Keratinocyte (primary cell): ENCODE measurements around the gene MYO9A. TPM values are rescaled to one million over a fixed set of nuclear protein-coding genes. Genes with fewer than 3 reads are reported as not detected.

Experiments used
- DNase-seq: peaks from one replicate; pipeline ENCODE4 v3.0.0-alpha.2; 2011; ENCODE audit warnings: low read depth, missing footprints, low spot score
- FAIRE-seq: peaks from 2 replicates; lab custom pipeline; 2011; peaks lifted over from hg19 to GRCh38; lab: Jason Lieb, UNC
- H2AFZ ChIP-seq: 2 replicates; pipeline ENCODE4 v1.6.0; 2012; ENCODE audit warnings: low read length, control low read depth, inconsistent platforms; ENCODE audit not compliant: control insufficient read depth
- H3K27ac ChIP-seq: 2 replicates; pipeline ENCODE4 v1.5.1; 2011; ENCODE audit warnings: low read length; ENCODE audit not compliant: control insufficient read depth, insufficient read depth
- H3K27me3 ChIP-seq: 3 replicates; pipeline ENCODE4 v1.6.0; 2011; ENCODE audit warnings: low read length; ENCODE audit not compliant: control insufficient read depth, insufficient read depth; ENCODE audit errors: extremely low read depth
- H3K36me3 ChIP-seq, 2 experiments: 2 replicates in 1 of 2; 3 replicates in 1 of 2; pipeline ENCODE4 v1.5.1; 2011; ENCODE audit warnings: low read length in 2 of 2, mild to moderate bottlenecking in 1 of 2; ENCODE audit not compliant: control insufficient read depth in 2 of 2, insufficient read depth in 2 of 2; ENCODE audit errors: extremely low read depth in 1 of 2
- H3K4me1 ChIP-seq: 3 replicates; pipeline ENCODE4 v1.5.1; 2011; ENCODE audit warnings: low read length; ENCODE audit not compliant: control insufficient read depth, insufficient read depth; ENCODE audit errors: extremely low read depth
- H3K4me2 ChIP-seq: 3 replicates; pipeline ENCODE4 v1.6.0; 2011; ENCODE audit warnings: low read depth, low read length; ENCODE audit not compliant: control insufficient read depth, insufficient read depth; ENCODE audit errors: extremely low read depth
- H3K4me3 ChIP-seq, 3 experiments: fragments of 200-600 bp in 1 of 3; sonication (generic) in 1 of 3; 2 replicates in 2 of 3; 3 replicates in 1 of 3; pipeline ENCODE4 v1.5.1; 2011 to 2016; ENCODE audit warnings: low read length in 3 of 3, mild to moderate bottlenecking in 3 of 3, control low read depth in 2 of 3, inconsistent platforms in 1 of 3, low read depth in 1 of 3, mixed read lengths in 1 of 3, mixed run types in 1 of 3, moderate library complexity in 1 of 3; ENCODE audit not compliant: control insufficient read depth in 2 of 3, insufficient read depth in 2 of 3; ENCODE audit errors: extremely low read depth in 1 of 3
- H3K79me2 ChIP-seq: 2 replicates; pipeline ENCODE4 v1.6.0; 2012; ENCODE audit warnings: low read length; ENCODE audit not compliant: control insufficient read depth, insufficient read depth
- H3K9ac ChIP-seq: 3 replicates; pipeline ENCODE4 v1.6.0; 2011; ENCODE audit warnings: low read length; ENCODE audit not compliant: control insufficient read depth, insufficient read depth; ENCODE audit errors: extremely low read depth
- H3K9me1 ChIP-seq: 3 replicates; pipeline ENCODE4 v1.6.0; 2011; ENCODE audit warnings: low read length; ENCODE audit not compliant: control insufficient read depth, insufficient read depth; ENCODE audit errors: extremely low read depth
- H3K9me3 ChIP-seq: 2 replicates; pipeline ENCODE4 v1.5.1; 2012; ENCODE audit warnings: low read depth, low read length; ENCODE audit not compliant: control insufficient read depth
- H4K20me1 ChIP-seq: 3 replicates; pipeline ENCODE4 v1.6.0; 2011; ENCODE audit warnings: low read length; ENCODE audit not compliant: control insufficient read depth, insufficient read depth; ENCODE audit errors: extremely low read depth
- EZH2 ChIP-seq: IDR thresholded peaks from one replicate; pipeline ENCODE4 v1.6.1; 2012; ENCODE audit warnings: inconsistent platforms, mild to moderate bottlenecking, low read length, moderate library complexity
- dilution Hi-C: fragments of 300-500 bp; cut with MboI; formaldehyde crosslinking; loops from one replicate; pipeline ENCODE4 v1.7.0; 2020; ENCODE audit warnings: low sequenced_read_pairs; ENCODE audit not compliant: extremely low pct_ligation_motif_present
- polyA plus RNA-seq, 5 experiments: library from polyadenylated mRNA; depleted of rRNA in 3 of 5; stranded (reverse) in 3 of 5; stranded (forward) in 1 of 5; unstranded in 1 of 5; fragments of >200 nt; gene quantifications; 1 replicate in 1 of 5; 2 replicates in 3 of 5; 3 replicates in 1 of 5; pipeline versions ENCODE4 v1.2.1 to v1.2.3, GENCODE V29; 2011 to 2012; ENCODE audit warnings: missing spikeins in 2 of 5, low read depth in 1 of 5, low replicate concordance in 1 of 5
- TF ChIP-seq, protein P1 (sequence below), 3 experiments: IDR thresholded peaks in 1 of 3; conservative IDR thresholded peaks in 1 of 3; optimal IDR thresholded peaks in 1 of 3; 2 replicates in 2 of 3; 3 replicates in 1 of 3; pipeline versions ENCODE3 to v1.5.1; 2011; ENCODE audit warnings: low read length in 3 of 3, mild to moderate bottlenecking in 3 of 3, moderate library complexity in 2 of 3, control low read depth in 1 of 3, inconsistent platforms in 1 of 3; ENCODE audit not compliant: insufficient read depth in 2 of 3; ENCODE audit errors: extremely low read depth in 1 of 3

Gene MYO9A
- polyA plus RNA-seq, 1 donor (not counting 4 experiments of a cell fraction or from before 2014, with no cell fraction given), result 10.6 TPM

DNA sequence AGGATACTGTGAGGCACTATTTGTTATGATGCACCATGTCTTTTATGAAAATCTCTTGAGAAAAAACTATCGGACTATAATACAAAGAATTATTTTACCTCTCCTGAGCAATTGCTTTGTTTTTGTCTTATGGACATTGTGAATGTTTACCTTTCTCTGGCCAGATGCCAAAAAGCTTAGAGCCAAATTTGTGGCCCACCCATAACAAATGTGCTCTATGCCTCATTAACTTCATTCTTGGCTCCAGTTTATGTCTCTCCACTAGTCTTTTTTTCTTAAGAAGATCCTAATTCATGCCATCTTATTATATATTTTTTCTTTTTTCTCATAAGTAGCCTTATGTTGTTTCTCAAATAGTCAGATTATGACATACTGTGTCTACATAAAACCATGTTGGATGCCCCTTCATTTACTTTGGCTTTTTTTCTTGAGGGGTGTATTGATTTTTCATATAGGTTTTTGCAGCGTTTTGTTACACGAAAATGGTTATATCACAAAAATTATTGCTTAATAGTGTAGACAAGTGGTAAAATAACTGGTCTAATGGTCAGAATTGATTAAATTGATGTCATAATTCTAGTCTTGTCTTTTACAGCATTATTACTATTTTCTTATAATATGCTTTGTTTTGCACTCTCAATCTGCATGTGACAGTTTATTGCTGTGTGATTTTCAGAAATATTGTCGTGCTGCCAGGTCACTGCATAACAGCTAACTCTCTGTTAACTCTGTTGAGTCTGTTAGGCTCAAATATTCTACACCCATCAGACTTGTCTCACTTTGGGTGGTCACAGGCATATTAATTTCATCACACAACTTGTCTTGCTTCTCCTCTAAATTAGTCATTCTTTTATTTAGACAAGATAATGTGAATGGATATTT lies 18.5 kb upstream of the MYO9A start:
- TF ChIP-seq, protein P1, sequence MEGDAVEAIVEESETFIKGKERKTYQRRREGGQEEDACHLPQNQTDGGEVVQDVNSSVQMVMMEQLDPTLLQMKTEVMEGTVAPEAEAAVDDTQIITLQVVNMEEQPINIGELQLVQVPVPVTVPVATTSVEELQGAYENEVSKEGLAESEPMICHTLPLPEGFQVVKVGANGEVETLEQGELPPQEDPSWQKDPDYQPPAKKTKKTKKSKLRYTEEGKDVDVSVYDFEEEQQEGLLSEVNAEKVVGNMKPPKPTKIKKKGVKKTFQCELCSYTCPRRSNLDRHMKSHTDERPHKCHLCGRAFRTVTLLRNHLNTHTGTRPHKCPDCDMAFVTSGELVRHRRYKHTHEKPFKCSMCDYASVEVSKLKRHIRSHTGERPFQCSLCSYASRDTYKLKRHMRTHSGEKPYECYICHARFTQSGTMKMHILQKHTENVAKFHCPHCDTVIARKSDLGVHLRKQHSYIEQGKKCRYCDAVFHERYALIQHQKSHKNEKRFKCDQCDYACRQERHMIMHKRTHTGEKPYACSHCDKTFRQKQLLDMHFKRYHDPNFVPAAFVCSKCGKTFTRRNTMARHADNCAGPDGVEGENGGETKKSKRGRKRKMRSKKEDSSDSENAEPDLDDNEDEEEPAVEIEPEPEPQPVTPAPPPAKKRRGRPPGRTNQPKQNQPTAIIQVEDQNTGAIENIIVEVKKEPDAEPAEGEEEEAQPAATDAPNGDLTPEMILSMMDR (optimal IDR thresholded peaks at IDR 0.05 in 1 of 3, IDR thresholded peaks at IDR 0.05 in 1 of 3, conservative IDR thresholded peaks at IDR 0.05 in 1 of 3; ENCODE audit: extremely low read depth in 1 of 3, insufficient read depth in 2 of 3, low read length in 3 of 3), result no peak
- TF ChIP-seq EZH2, result no peak
- FAIRE-seq (no peak), DNase-seq (no peak)
- no peak overlapping the region for H3K9ac ChIP-seq
- H3K4me3 ChIP-seq, result no peak overlapping the region
- H3K27ac ChIP-seq, result no peak overlapping the region
- H3K9me1 ChIP-seq, result no peaks in the 10 kb centered on the region
- H3K4me2 ChIP-seq, result no peak overlapping the region
- no peaks in the 10 kb centered on the region for H3K79me2 ChIP-seq
- H4K20me1 ChIP-seq, result no peaks in the 10 kb centered on the region
- no peaks in the 10 kb centered on the region for H3K27me3 ChIP-seq
- H3K9me3 ChIP-seq, result no peaks in the 10 kb centered on the region
- dilution Hi-C loops, result no loop called here
- no peaks in the 10 kb centered on the region for H3K4me1 ChIP-seq
- no peak overlapping the region for H2AFZ ChIP-seq
- H3K36me3 ChIP-seq, result no peaks in the 10 kb centered on the region

DNA sequence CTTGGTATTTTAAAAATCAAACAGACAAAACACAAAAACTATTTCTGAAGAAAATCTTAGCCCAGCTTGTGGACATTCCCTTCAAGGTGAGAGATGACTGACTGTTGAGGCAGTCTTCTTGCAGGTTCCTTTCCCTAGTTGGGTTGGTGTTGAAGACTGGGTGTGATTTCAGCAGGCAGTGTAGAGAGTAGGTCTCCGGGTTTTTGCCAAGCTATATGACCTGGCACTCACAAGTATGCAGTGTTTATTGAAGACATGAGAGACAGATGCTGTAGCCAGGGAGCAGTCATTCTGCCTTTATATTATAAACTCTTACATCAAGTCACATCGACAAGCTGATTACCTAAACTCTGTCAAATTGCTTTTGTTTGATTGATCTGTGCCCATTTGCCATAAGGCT lies 17.8 kb upstream of the MYO9A start:
- H3K27ac ChIP-seq, result no peak overlapping the region
- H3K4me1 ChIP-seq, result no peaks in the 10 kb centered on the region
- H3K9me3 ChIP-seq, result no peaks in the 10 kb centered on the region
- no peaks in the 10 kb centered on the region for H3K79me2 ChIP-seq
- H2AFZ ChIP-seq, result no peak overlapping the region
- DNase-seq (no peak), FAIRE-seq (no peak)
- no peak overlapping the region for H3K4me3 ChIP-seq
- no peak overlapping the region for H3K9ac ChIP-seq
- H3K9me1 ChIP-seq, result no peaks in the 10 kb centered on the region
- no peak overlapping the region for H3K4me2 ChIP-seq
- H3K36me3 ChIP-seq, result no peaks in the 10 kb centered on the region
- TF ChIP-seq, protein P1 (optimal IDR thresholded peaks at IDR 0.05 in 1 of 3, IDR thresholded peaks at IDR 0.05 in 1 of 3, conservative IDR thresholded peaks at IDR 0.05 in 1 of 3; ENCODE audit: extremely low read depth in 1 of 3, insufficient read depth in 2 of 3, low read length in 3 of 3), result no peak
- TF ChIP-seq EZH2, result no peak
- no peaks in the 10 kb centered on the region for H4K20me1 ChIP-seq
- dilution Hi-C loops, result no loop called here
- no peaks in the 10 kb centered on the region for H3K27me3 ChIP-seq
